Activated CD4-positive, alpha-beta T cell treated with anti-CD3 and anti-CD28 coated beads, Interleukin-2, amount 10 ng/mL, durations not matched to agents 24 days and 14 days (primary cell): Measurements from ENCODE around the gene GLI3. TPM values are rescaled to one million over a fixed set of nuclear protein-coding genes. Genes with fewer than 3 reads are reported as not detected.

Source experiments
- DNase-seq: peaks from one replicate; pipeline ENCODE4 v3.0.0; 2022
- H3K27ac Mint-ChIP-seq: one replicate; pipeline ENCODE4 v1.8.0; 2022; ENCODE audit warnings: mild to moderate bottlenecking, mixed read lengths
- H3K27me3 Mint-ChIP-seq: one replicate; pipeline ENCODE4 v1.8.0; 2022; ENCODE audit warnings: mixed read lengths
- H3K36me3 Mint-ChIP-seq: one replicate; pipeline ENCODE4 v1.8.0; 2022; ENCODE audit warnings: low read depth, mild to moderate bottlenecking, mixed read lengths
- H3K4me1 Mint-ChIP-seq: one replicate; pipeline ENCODE4 v1.8.0; 2021; ENCODE audit warnings: mixed read lengths
- H3K4me3 Mint-ChIP-seq: one replicate; pipeline ENCODE4 v1.8.0; 2022; ENCODE audit warnings: mild to moderate bottlenecking, moderate library complexity, mixed read lengths
- H3K9me3 Mint-ChIP-seq: one replicate; pipeline ENCODE4 v1.8.0; 2021; ENCODE audit warnings: mixed read lengths
- intact Hi-C: fragments of 100-400 bp; cut with micrococcal nuclease; formaldehyde crosslinking; loops from one replicate; pipeline ENCODE4 v1.15.1; 2023
- total RNA-seq: library from RNA; stranded (reverse); gene quantifications from 2 replicates; pipeline ENCODE4 v1.2.3, GENCODE V29; 2022

The GLI3 gene
- total RNA-seq, 1 donor from 2014 or later: not detected

DNA sequence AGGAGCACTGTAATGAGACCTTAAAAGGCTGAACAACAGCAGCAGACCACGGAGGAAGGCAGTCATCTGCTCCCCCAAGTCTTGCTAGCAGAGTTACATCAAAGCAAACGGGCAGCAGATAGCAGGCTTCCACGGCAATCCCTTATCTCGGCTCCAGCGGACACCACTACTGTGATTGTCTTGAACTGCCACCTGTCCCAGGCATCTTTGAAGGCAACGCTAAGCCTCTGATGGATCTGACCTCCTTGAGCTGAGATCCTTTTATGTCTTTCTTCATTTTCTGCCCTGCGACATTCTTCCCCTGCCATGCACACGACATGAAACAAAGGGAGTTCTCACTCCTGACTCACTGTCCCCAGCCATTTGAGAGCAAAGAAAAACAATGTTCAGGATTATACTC is 111.7 kb downstream of the GLI3 start:
- intact Hi-C loops: no loop called here
- H3K27me3 Mint-ChIP-seq: no peaks in the 10 kb centered on the region
- H3K9me3 Mint-ChIP-seq: no peaks in the 10 kb centered on the region
- no peak overlapping the region for H3K4me3 Mint-ChIP-seq
- no peak overlapping the region for H3K27ac Mint-ChIP-seq
- no peak for DNase-seq
- peaks cover 2% of the 10 kb centered on the region for H3K4me1 Mint-ChIP-seq
- H3K36me3 Mint-ChIP-seq: no peaks in the 10 kb centered on the region

- Mint-ChIP-seq H3K27me3 (peaks cover 1% of the 10 kb centered on the region), H3K4me3 (no peak overlapping the region), H3K4me1 (peaks cover 2% of the 10 kb centered on the region), H3K9me3 (no peaks in the 10 kb centered on the region), H3K27ac (no peak overlapping the region), H3K36me3 (no peaks in the 10 kb centered on the region)
- intact Hi-C loops: no loop called here
- no peak for DNase-seq
Observed at GRCh38 chr7:42123716-42124115, 113.3 kb downstream of the GLI3 start.

- no peak overlapping the region for H3K4me3 Mint-ChIP-seq
- H3K4me1 Mint-ChIP-seq: no peaks in the 10 kb centered on the region
- H3K36me3 Mint-ChIP-seq: no peaks in the 10 kb centered on the region
- H3K27ac Mint-ChIP-seq: no peak overlapping the region
- H3K27me3 Mint-ChIP-seq: peaks cover 1% of the 10 kb centered on the region
- H3K9me3 Mint-ChIP-seq: no peaks in the 10 kb centered on the region
- DNase-seq: no peak
- intact Hi-C loops: no loop called here
Observed at GRCh38 chr7:42120191-42120590, 116.8 kb downstream of the GLI3 start.

GRCh38 chr7:42117201-42117600 is 119.8 kb downstream of the GLI3 start:
- no peak overlapping the region for H3K4me3 Mint-ChIP-seq
- no peaks in the 10 kb centered on the region for H3K9me3 Mint-ChIP-seq
- H3K4me1 Mint-ChIP-seq: no peaks in the 10 kb centered on the region
- H3K27me3 Mint-ChIP-seq: peaks cover 1% of the 10 kb centered on the region
- H3K36me3 Mint-ChIP-seq: no peaks in the 10 kb centered on the region
- no peak overlapping the region for H3K27ac Mint-ChIP-seq
- no peak for DNase-seq
- intact Hi-C loops: no loop called here

- Mint-ChIP-seq H3K27me3 (peaks cover 1% of the 10 kb centered on the region), H3K36me3 (no peaks in the 10 kb centered on the region), H3K4me1 (no peaks in the 10 kb centered on the region), H3K27ac (no peak overlapping the region), H3K9me3 (no peaks in the 10 kb centered on the region), H3K4me3 (no peak overlapping the region)
- DNase-seq: no peak
- intact Hi-C loops: no loop called here
Observed at GRCh38 chr7:42115795-42116194, 121.2 kb downstream of the GLI3 start.

DNA sequence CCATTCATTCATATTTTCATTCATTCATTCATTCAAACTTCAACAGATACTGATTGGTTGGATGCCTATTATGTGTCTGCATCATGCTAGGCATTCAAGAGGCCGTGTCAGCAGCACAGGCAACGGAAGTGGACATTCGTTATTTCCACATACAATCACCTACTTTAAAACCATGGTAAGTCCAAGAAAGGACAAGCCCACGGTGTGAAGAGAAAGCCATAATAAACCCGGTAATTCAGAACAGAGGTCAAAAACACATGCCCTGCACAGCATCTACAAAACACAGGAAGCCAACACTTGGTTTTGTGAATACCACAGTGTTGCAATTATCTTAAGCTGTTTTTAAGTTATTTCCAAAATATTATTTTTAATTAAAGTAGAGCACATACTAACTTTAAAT is 126.7 kb downstream of the GLI3 start:
- DNase-seq: no peak
- Mint-ChIP-seq H3K4me3 (no peak overlapping the region), H3K27ac (no peak overlapping the region), H3K36me3 (no peaks in the 10 kb centered on the region), H3K9me3 (no peaks in the 10 kb centered on the region), H3K27me3 (peaks cover 3% of the 10 kb centered on the region), H3K4me1 (no peaks in the 10 kb centered on the region)
- intact Hi-C loops: no loop called here

GRCh38 chr7:42108803-42109528 is 128.0 kb downstream of the GLI3 start:
- no peak overlapping the region for H3K4me3 Mint-ChIP-seq
- H3K9me3 Mint-ChIP-seq: no peaks in the 10 kb centered on the region
- intact Hi-C loops: no loop called here
- DNase-seq: no peak
- H3K4me1 Mint-ChIP-seq: no peaks in the 10 kb centered on the region
- H3K27me3 Mint-ChIP-seq: peaks cover 3% of the 10 kb centered on the region
- H3K27ac Mint-ChIP-seq: no peak overlapping the region
- H3K36me3 Mint-ChIP-seq: no peaks in the 10 kb centered on the region

GRCh38 chr7:42107484-42108240 is 129.3 kb downstream of the GLI3 start:
- H3K4me3 Mint-ChIP-seq: no peak overlapping the region
- H3K4me1 Mint-ChIP-seq: no peaks in the 10 kb centered on the region
- H3K27ac Mint-ChIP-seq: no peak overlapping the region
- no peaks in the 10 kb centered on the region for H3K36me3 Mint-ChIP-seq
- no peak for DNase-seq
- no peaks in the 10 kb centered on the region for H3K9me3 Mint-ChIP-seq
- intact Hi-C loops: no loop called here
- H3K27me3 Mint-ChIP-seq: peaks cover 3% of the 10 kb centered on the region

DNA sequence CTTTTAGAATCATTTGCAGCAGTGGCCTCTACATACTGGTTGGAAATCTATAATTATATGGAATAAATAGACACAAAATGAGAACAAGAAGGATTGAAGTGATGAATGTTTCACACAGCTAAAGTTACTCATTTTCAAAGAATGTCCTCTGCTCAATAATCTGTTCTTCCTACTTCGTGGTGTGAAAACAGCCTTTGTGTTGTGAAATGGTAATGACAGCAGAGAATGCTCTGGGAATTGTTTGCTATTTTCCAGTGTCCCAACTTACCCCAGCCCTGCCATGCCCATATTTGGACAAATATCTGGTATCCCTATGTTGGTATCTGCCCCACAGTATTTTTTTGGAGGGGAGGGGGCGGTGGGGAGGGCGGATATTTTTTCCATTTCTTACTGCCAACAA is 130.4 kb downstream of the GLI3 start:
- Mint-ChIP-seq H3K9me3 (no peaks in the 10 kb centered on the region), H3K36me3 (no peaks in the 10 kb centered on the region), H3K27me3 (peaks cover 3% of the 10 kb centered on the region), H3K4me3 (no peak overlapping the region), H3K27ac (no peak overlapping the region), H3K4me1 (no peaks in the 10 kb centered on the region)
- no peak for DNase-seq
- intact Hi-C loops: no loop called here

DNA sequence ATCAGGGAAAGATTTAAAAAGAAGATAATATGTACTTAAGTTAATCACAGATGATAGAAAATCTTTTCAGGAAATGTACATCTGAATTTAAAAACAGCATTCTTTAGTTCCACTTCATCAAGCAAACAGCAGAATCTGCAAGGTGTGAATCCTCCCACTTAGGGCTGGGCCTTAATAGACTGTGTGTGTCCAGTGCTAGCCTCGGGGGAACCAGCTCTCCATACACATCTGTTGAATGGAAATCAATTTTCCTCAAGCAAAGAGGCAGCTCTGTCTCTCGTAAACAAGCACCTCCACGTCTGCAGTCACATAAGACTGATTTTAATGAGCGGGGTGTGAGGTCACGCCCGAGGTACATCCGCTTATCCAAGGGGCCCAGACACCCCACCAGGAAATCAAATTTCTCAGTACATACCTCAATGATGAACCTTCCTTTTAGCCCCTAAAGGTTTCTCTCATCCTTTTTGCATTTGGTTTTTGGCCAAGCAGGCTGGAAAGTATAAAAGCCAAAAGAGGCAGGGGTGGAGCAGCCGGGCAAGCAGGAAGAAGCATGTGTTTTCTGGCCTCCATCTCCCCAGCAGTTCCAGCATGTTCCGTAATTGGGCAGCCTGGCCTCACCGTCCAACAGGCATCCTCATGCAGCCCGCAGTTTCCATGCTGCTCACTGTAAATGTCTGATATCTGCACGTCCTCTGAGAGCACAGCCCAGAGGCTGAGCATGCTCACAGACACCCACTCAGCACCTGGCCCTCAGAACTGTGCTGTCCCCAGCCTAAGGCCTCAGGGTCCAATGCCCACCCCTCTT is 131.3 kb downstream of the GLI3 start:
- no peak overlapping the region for H3K4me3 Mint-ChIP-seq
- no peak overlapping the region for H3K27ac Mint-ChIP-seq
- intact Hi-C loops: no loop called here
- no peaks in the 10 kb centered on the region for H3K9me3 Mint-ChIP-seq
- no peaks in the 10 kb centered on the region for H3K4me1 Mint-ChIP-seq
- peaks cover 3% of the 10 kb centered on the region for H3K27me3 Mint-ChIP-seq
- no peaks in the 10 kb centered on the region for H3K36me3 Mint-ChIP-seq
- DNase-seq: no peak

- Mint-ChIP-seq H3K4me1 (no peaks in the 10 kb centered on the region), H3K9me3 (no peaks in the 10 kb centered on the region), H3K27me3 (peaks cover 3% of the 10 kb centered on the region), H3K27ac (no peak overlapping the region), H3K36me3 (no peaks in the 10 kb centered on the region), H3K4me3 (no peak overlapping the region)
- no peak for DNase-seq
- intact Hi-C loops: no loop called here
Observed at GRCh38 chr7:42104694-42105093, 132.3 kb downstream of the GLI3 start.

- no peak for DNase-seq
- intact Hi-C loops: no loop called here
- H3K9me3 Mint-ChIP-seq: no peaks in the 10 kb centered on the region
- no peak overlapping the region for H3K27ac Mint-ChIP-seq
- no peaks in the 10 kb centered on the region for H3K36me3 Mint-ChIP-seq
- H3K4me1 Mint-ChIP-seq: no peaks in the 10 kb centered on the region
- no peak overlapping the region for H3K4me3 Mint-ChIP-seq
- H3K27me3 Mint-ChIP-seq: no peaks in the 10 kb centered on the region
Observed at GRCh38 chr7:42104231-42104630, 132.8 kb downstream of the GLI3 start.

DNA sequence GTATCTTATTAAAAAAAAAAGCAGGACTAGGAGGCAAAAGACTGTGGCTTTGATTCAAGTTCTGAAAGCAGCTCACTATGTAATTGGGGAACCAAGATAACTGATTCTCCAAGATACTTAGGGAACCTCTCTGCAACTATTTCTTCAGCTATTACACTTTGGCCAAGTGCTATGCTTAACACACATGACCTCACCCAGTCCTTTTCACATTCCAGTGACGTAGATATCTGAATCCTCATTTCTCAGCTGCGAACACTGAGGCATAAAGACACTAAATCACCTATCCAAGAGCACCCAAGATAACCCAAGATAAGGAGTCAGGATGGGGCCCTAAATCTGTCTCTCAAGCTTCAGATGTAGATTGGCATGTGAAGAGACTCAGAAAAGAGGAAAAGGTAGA is 133.6 kb downstream of the GLI3 start:
- Mint-ChIP-seq H3K4me1 (no peaks in the 10 kb centered on the region), H3K36me3 (no peaks in the 10 kb centered on the region), H3K27ac (no peak overlapping the region), H3K27me3 (no peaks in the 10 kb centered on the region), H3K9me3 (no peaks in the 10 kb centered on the region), H3K4me3 (no peak overlapping the region)
- DNase-seq: no peak
- intact Hi-C loops: no loop called here

- H3K27me3 Mint-ChIP-seq: no peaks in the 10 kb centered on the region
- DNase-seq: no peak
- H3K4me3 Mint-ChIP-seq: no peak overlapping the region
- intact Hi-C loops: no loop called here
- H3K4me1 Mint-ChIP-seq: no peaks in the 10 kb centered on the region
- no peaks in the 10 kb centered on the region for H3K9me3 Mint-ChIP-seq
- no peaks in the 10 kb centered on the region for H3K36me3 Mint-ChIP-seq
- H3K27ac Mint-ChIP-seq: no peak overlapping the region
Observed at GRCh38 chr7:42103020-42103419, 134.0 kb downstream of the GLI3 start.
